Neutrophil (primary cell): ENCODE measurements around the gene LAPTM5.

Source experiments
- H3K27ac ChIP-seq: fragments of 200-600 bp; sonication (generic); 2 replicates; pipeline ENCODE4 v1.5.1; 2016; ENCODE audit warnings: mild to moderate bottlenecking, moderate library complexity
- H3K27me3 ChIP-seq: fragments of 200-600 bp; sonication (generic); 2 replicates; pipeline ENCODE4 v1.6.0; 2016; ENCODE audit warnings: mild to moderate bottlenecking
- H3K36me3 ChIP-seq: fragments of 200-600 bp; sonication (generic); 2 replicates; pipeline ENCODE4 v1.5.1; 2017
- H3K4me1 ChIP-seq, 2 experiments: fragments of 200-600 bp in 1 of 2; sonication (generic) in 1 of 2; 1 replicate in 1 of 2; 2 replicates in 1 of 2; pipeline versions ENCODE4 v1.5.1 to v1.6.1; 2013 to 2016; ENCODE audit warnings: low read depth in 1 of 2, low read length in 1 of 2, mild to moderate bottlenecking in 1 of 2, moderate library complexity in 1 of 2; ENCODE audit not compliant: control insufficient read depth in 1 of 2, insufficient read depth in 1 of 2
- H3K4me3 ChIP-seq, 2 experiments: fragments of 200-600 bp in 1 of 2; sonication (generic) in 1 of 2; 1 replicate in 1 of 2; 2 replicates in 1 of 2; pipeline ENCODE4 v1.5.1; 2013 to 2016; ENCODE audit warnings: low read depth in 1 of 2, low read length in 1 of 2, mild to moderate bottlenecking in 1 of 2, moderate library complexity in 1 of 2
- H3K9me3 ChIP-seq: fragments of 200-600 bp; sonication (generic); 2 replicates; pipeline ENCODE4 v1.5.1; 2016
- TF ChIP-seq, protein P1 (sequence below): fragments of 200-600 bp; sonication (generic); IDR thresholded peaks from 2 replicates; pipeline ENCODE4 v1.5.1; 2016; ENCODE audit warnings: antibody characterized with exemption

Gene LAPTM5

DNA sequence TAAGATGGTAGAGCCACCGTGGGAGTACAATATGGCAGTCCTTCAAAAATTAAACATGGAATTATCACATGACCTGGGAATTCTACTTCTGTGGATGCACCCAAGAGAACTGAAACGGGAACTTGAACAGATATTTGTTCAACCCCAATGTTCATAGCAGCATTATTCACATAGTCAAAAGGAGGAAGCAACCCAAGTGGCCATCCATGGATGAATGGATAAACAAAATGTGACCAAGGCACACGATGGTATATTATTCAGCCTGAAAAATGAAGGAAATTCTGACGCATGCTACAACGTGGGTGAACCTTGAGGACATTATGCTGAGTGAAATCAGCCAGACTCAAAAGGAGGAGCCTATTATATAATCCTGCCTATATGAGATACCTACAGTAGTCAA, 22.8 kb upstream of the LAPTM5 start:
- Histone ChIP-seq H3K36me3 (no peaks in the 10 kb centered on the region), H3K4me1 (peaks cover 27 to 35% of the 10 kb centered on the region in 2 experiments), H3K27me3 (no peaks in the 10 kb centered on the region), H3K9me3 (no peaks in the 10 kb centered on the region), H3K27ac (no peak overlapping the region), H3K4me3 (no peak overlapping the region)
- TF ChIP-seq, protein P1, sequence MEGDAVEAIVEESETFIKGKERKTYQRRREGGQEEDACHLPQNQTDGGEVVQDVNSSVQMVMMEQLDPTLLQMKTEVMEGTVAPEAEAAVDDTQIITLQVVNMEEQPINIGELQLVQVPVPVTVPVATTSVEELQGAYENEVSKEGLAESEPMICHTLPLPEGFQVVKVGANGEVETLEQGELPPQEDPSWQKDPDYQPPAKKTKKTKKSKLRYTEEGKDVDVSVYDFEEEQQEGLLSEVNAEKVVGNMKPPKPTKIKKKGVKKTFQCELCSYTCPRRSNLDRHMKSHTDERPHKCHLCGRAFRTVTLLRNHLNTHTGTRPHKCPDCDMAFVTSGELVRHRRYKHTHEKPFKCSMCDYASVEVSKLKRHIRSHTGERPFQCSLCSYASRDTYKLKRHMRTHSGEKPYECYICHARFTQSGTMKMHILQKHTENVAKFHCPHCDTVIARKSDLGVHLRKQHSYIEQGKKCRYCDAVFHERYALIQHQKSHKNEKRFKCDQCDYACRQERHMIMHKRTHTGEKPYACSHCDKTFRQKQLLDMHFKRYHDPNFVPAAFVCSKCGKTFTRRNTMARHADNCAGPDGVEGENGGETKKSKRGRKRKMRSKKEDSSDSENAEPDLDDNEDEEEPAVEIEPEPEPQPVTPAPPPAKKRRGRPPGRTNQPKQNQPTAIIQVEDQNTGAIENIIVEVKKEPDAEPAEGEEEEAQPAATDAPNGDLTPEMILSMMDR, result no peak

DNA sequence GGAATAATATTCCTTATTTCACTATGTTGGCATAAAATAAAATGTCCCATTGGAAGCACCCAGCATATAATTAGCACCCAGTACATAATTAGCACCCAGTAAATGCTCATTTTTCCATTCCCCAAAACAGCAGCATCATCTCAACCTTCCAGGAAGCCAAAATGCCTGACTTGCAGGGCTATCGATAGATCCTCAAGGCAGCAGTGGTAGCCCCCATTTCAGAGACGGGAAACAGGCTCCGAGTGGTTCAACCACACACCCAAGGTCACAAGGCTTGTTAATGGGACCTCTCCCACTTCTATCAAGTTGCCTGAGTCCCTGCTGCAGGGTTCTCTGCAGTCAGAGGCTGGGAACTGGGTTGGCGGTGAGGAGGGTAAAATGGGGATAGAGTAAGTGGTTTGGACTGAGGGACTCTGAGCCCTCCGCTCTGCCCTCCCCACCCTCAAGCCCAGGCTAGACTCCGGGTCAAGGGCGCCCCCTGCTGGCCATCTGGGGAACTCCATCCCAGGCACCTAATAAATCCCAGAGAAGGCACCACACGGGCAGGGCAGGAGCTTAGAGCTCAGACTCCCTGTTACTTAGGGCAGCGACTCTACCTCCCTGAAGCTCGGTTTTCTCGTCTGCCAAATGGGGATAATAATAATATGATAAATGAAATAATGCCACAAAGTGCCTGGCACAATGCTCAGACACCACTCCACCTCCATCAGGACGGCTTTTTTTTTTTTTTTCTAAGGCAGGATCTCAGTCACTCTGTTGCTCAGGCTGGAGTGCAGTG, 21.9 kb upstream of the LAPTM5 start:
- Histone ChIP-seq H3K4me1 (peaks cover 26 to 35% of the 10 kb centered on the region in 2 experiments), H3K9me3 (no peaks in the 10 kb centered on the region), H3K4me3 (no peak overlapping the region), H3K27ac (peak overlapping the region; percentile 13), H3K27me3 (no peaks in the 10 kb centered on the region), H3K36me3 (no peaks in the 10 kb centered on the region)
- TF ChIP-seq, protein P1, result peak; percentile 96

DNA sequence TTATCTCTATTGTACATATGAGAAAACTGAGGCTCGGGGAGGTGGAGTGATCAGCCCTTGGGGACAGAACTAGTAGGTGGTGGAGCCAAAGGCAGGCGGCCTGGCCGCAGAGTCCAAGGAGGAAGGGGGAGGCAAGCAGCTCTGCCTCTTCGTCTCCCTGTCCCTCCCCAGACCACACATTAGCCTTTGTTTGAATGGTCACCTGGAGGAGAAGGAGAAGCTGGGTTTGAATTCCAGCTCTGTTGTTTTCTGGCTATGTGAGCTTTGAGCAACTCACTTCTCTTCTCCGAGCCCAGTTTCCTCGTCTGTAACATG, 21.4 kb upstream of the LAPTM5 start:
- H3K27ac ChIP-seq, result no peak overlapping the region
- no peak overlapping the region for H3K4me3 ChIP-seq
- peaks cover 21 to 29% of the 10 kb centered on the region in 2 experiments for H3K4me1 ChIP-seq
- no peaks in the 10 kb centered on the region for H3K27me3 ChIP-seq
- no peaks in the 10 kb centered on the region for H3K36me3 ChIP-seq
- no peaks in the 10 kb centered on the region for H3K9me3 ChIP-seq
- TF ChIP-seq, protein P1, result no peak

DNA sequence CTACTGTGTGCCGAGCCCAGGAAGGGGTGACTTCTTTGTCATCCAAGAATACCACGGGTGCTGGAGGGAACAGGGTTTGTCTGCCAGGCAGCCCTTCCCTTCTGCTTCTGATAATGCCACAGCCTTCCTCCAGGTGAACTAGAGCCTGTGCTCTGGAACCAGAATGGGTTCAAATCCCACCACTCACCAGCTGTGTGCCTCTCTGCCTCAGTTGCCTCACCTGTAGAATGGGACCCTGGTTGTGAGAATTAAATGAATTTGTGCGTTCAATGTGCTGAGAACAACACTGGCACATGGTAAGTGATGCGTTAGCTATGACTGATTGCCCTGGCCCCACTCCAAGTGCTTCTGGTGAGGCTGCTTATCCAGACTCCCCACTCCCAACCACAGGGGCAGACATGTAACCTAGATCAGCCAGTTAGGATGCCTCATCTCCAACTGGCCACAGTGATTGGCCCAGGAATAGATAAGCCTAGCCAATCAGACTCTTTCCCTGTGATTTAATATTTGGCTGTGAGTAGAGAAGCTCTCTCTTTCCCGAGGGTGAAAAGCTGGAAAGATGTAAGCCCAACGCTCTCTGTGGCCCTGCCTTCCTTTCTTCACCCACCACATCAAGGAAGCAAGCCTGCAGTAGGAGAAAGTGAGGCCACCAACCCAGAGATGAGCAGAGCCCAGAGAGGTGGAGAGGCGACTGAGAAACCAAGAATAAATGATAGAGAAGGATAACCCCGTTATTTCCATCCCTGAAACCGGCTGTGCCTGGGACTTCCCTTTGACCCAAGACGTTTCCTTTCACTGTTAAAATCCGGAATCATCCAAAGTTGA, 20.8 kb upstream of the LAPTM5 start:
- no peaks in the 10 kb centered on the region for H3K36me3 ChIP-seq
- no peak overlapping the region for H3K27ac ChIP-seq
- no peaks in the 10 kb centered on the region for H3K9me3 ChIP-seq
- TF ChIP-seq, protein P1, result no peak
- no peaks in the 10 kb centered on the region for H3K27me3 ChIP-seq
- peaks cover 15 to 24% of the 10 kb centered on the region in 2 experiments for H3K4me1 ChIP-seq
- no peak overlapping the region for H3K4me3 ChIP-seq

DNA sequence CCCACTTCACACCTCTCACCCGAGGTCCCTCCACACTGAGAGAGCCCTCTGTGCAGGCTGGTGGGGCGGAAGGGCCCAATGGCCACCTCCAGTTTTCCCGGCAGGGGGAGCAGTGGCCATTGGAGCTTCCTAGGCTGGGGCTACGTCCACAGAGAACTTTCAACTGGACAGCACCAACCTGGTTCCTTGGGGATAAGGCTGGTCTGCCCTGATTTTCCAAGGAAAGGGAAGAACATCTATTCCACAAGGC, 20.3 kb upstream of the LAPTM5 start:
- Histone ChIP-seq H3K36me3 (no peaks in the 10 kb centered on the region), H3K9me3 (no peaks in the 10 kb centered on the region), H3K27me3 (no peaks in the 10 kb centered on the region), H3K4me3 (no peak overlapping the region), H3K27ac (no peak overlapping the region), H3K4me1 (peaks cover 10 to 18% of the 10 kb centered on the region in 2 experiments)
- TF ChIP-seq, protein P1, result no peak
